Lung (tissue), 12 donors: ENCODE measurements around the gene TNS4. TPM values are rescaled to one million over a fixed set of nuclear protein-coding genes. Genes with fewer than 3 reads are reported as not detected.

Experiments
- ATAC-seq: fragments of 200-7000 bp; cut with Tn5 transposase; one replicate; pipeline ENCODE4 v1.9.1; 2020; ENCODE audit warnings: moderate number of reproducible peaks; ENCODE audit not compliant: insufficient read depth, low FRiP score
- DNase-seq, 3 donors: peaks; one replicate each; pipeline ENCODE4 v3.0.0-alpha.2; 2013 to 2017
- H3K27ac ChIP-seq, 2 donors: one replicate each; pipeline ENCODE4 v1.5.1; 2013; ENCODE audit warnings: mild to moderate bottlenecking in 2 of 2, moderate library complexity in 2 of 2, control low read depth in 1 of 2, inconsistent platforms in 1 of 2, low read depth in 1 of 2, low read length in 1 of 2
- H3K27me3 ChIP-seq, 3 donors: one replicate each; pipeline ENCODE4 v1.5.1; 2013; ENCODE audit warnings: low read length in 2 of 3; ENCODE audit not compliant: control insufficient read depth in 3 of 3, insufficient read depth in 3 of 3
- H3K36me3 ChIP-seq, 4 donors: one replicate each; pipeline ENCODE4 v1.5.1; 2013; ENCODE audit warnings: low read length in 4 of 4, mild to moderate bottlenecking in 1 of 4, moderate library complexity in 1 of 4; ENCODE audit not compliant: control insufficient read depth in 4 of 4, insufficient read depth in 4 of 4
- H3K4me1 ChIP-seq, 5 donors: one replicate each; pipeline ENCODE4 v1.5.1; 2013; ENCODE audit warnings: low read length in 5 of 5, mild to moderate bottlenecking in 2 of 5, moderate library complexity in 1 of 5; ENCODE audit not compliant: control insufficient read depth in 5 of 5, insufficient read depth in 5 of 5
- H3K4me3 ChIP-seq: one replicate; pipeline ENCODE4 v1.5.1; 2013; ENCODE audit warnings: mild to moderate bottlenecking, control low read depth, moderate library complexity
- H3K9ac ChIP-seq, 2 donors: one replicate each; pipeline ENCODE4 v1.5.1; 2013; ENCODE audit warnings: low read length in 2 of 2, control low read depth in 1 of 2; ENCODE audit not compliant: insufficient read depth in 1 of 2
- H3K9me3 ChIP-seq, 4 donors: one replicate each; pipeline ENCODE4 v1.5.1; 2013; ENCODE audit warnings: low read length in 3 of 4, mild to moderate bottlenecking in 1 of 4, moderate library complexity in 1 of 4; ENCODE audit not compliant: control insufficient read depth in 4 of 4, insufficient read depth in 3 of 4
- WGBS, 2 donors: extraction: QIAGEN DNeasy Blood & Tissue Kit; methylation state at CpG; one replicate each; pipeline ENCODE4 v1.1.7; 2013; 5-methylcytosine and 5-hydroxymethylcytosine counted together
- polyA plus RNA-seq, 2 donors: library from polyadenylated mRNA; stranded (reverse); fragments of 200-250 nt; gene quantifications; one replicate each; pipeline ENCODE4 v1.2.1, GENCODE V29; 2013
- total RNA-seq, 2 donors: library from RNA; depleted of rRNA in 1 of 2; stranded (reverse); fragments of >200 nt in 1 of 2; gene quantifications; one replicate each; pipeline ENCODE4 v1.2.1, GENCODE V29; 2014 to 2021
- TF ChIP-seq, protein P1 (sequence below): IDR thresholded peaks from 2 replicates; pipeline ENCODE4 v1.5.1; 2012; ENCODE audit warnings: mild to moderate bottlenecking; ENCODE audit errors: control extremely low read depth, extremely low read depth
- donor health status: control.
- donor health status: control.
- donor health status: Bipolar disorder and iron deficiency.
- donor health status: healthy.
- donor health status: DM: yes; HTN: yes; CAD: no.

TNS4 gene
- total and polyA plus RNA-seq, 4 donors: 0.17 to 6.8 (median 2.2) TPM

DNA sequence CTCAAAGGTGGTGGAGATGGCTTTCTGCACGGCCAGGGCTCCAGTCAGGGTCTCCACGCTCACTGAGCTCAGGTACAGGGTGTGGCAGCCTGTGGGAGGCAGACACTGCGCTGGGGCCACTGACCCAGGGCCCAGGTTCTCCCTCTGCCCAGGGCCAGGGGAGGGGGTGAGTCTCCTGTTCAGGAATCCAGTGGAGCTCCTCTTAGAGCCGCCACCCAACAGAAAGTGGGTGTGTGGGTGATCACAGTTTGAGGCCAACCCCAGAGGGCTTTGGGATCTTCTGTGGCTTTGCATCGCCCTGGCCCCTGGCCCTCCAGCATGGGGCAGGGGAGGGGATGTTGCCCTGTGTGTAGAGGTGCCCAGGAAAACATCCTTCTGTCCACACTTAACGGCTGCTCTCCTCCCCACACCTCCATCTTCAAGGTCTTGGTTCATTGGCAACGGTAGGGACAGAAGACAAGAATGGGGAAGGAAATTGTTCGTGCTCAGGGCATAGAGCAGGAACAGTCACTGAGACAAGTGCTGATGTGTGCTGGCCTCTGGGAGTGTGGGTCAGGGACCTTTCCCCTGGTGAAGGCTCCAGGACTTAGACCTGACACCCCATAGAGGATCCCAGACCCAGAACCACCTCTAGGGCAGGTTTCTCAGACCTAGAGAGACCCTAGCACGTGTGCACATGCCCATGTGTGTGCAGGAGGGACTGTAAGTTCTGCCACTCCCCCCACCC lies 21.5 kb downstream of the TNS4 start:
- ATAC-seq: no peak
- Histone ChIP-seq H3K9ac (no peak overlapping the region), H3K27ac (peak overlapping the region in 1 of 2 donors; percentile 2)

DNA sequence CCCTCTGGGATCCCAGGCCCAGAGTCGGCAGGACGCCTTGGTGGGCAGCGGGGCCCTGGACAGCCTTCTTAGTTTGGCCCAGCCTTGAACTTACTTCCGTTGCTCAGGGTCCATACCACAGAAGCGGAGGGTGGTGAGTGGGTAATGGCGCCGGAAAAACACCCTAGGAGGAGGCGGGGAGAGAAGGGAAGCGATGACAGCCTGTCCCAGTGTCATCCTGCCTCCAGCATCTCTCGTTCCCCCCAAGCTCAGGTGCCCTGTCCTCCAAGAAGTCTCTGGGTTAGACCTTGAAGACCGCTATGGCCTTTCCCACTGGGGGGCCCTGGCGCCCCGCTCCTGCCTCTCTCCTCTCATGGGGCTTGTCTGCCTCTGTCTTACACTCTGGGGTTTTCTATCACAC lies 22.9 kb downstream of the TNS4 start:
- no peak overlapping the region for H3K9ac ChIP-seq
- no peaks in the 10 kb centered on the region for H3K36me3 ChIP-seq
- TF ChIP-seq, protein P1, sequence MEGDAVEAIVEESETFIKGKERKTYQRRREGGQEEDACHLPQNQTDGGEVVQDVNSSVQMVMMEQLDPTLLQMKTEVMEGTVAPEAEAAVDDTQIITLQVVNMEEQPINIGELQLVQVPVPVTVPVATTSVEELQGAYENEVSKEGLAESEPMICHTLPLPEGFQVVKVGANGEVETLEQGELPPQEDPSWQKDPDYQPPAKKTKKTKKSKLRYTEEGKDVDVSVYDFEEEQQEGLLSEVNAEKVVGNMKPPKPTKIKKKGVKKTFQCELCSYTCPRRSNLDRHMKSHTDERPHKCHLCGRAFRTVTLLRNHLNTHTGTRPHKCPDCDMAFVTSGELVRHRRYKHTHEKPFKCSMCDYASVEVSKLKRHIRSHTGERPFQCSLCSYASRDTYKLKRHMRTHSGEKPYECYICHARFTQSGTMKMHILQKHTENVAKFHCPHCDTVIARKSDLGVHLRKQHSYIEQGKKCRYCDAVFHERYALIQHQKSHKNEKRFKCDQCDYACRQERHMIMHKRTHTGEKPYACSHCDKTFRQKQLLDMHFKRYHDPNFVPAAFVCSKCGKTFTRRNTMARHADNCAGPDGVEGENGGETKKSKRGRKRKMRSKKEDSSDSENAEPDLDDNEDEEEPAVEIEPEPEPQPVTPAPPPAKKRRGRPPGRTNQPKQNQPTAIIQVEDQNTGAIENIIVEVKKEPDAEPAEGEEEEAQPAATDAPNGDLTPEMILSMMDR: no peak
- 91 to 92% methylated on average over 13 of the region's 13 CpGs for WGBS, 2 donors
- no peak overlapping the region for H3K27ac ChIP-seq
- H3K4me3 ChIP-seq: no peak overlapping the region
- ATAC-seq (no peak), DNase-seq (no peak)
- no peaks in the 10 kb centered on the region for H3K9me3 ChIP-seq
- H3K4me1 ChIP-seq: peaks cover 0 to 11% (median 0%) of the 10 kb centered on the region in 5 donors
- no peaks in the 10 kb centered on the region for H3K27me3 ChIP-seq

More for the DNA sequence above, 21.5 kb downstream of the TNS4 start:
- Histone ChIP-seq H3K36me3 (no peaks in the 10 kb centered on the region), H3K27me3 (peaks cover 0 to 2% (median 0%) of the 10 kb centered on the region in 3 donors), H3K9me3 (no peaks in the 10 kb centered on the region), H3K4me3 (no peak overlapping the region), H3K4me1 (peaks cover 0 to 11% (median 0%) of the 10 kb centered on the region in 5 donors)
- TF ChIP-seq, protein P1: no peak
- 54 to 69% methylated on average over 9 of the region's 9 CpGs for WGBS, 2 donors
- no peak for DNase-seq

DNA sequence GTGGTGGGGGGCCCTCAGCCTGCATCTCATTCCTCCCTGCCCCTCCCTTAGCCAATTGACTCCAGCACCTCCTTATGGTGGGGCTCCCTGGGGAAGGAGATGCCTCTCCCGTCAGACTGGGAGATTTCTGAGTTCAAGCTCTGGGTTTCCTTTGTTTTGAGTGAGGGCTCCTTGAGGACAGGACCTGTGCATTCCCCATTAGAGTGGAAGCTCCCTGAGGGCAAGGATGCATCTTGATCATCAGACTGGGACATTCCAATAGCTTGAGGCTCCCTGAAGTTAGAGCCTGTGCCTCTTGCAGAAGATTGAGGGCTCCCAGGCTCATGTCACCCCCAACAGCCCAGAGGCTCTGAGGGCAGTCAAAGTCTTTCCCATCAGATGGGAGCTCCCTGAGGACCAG lies 23.6 kb downstream of the TNS4 start:
- Histone ChIP-seq H3K27ac (no peak overlapping the region), H3K4me3 (no peak overlapping the region), H3K27me3 (no peaks in the 10 kb centered on the region), H3K9ac (no peak overlapping the region), H3K4me1 (peaks cover 0 to 11% (median 0%) of the 10 kb centered on the region in 5 donors), H3K36me3 (no peaks in the 10 kb centered on the region), H3K9me3 (no peaks in the 10 kb centered on the region)
- DNase-seq: no peak
- TF ChIP-seq, protein P1: no peak
- WGBS, 2 donors: 80 to 97% methylated on average over 1 of the region's 1 CpG
- no peak for ATAC-seq
